T follicular helper cell (primary cell): ENCODE results near the gene KRTAP20-2.

ENCODE experiments used
- DNase-seq: peaks from one replicate; pipeline ENCODE4 v3.0.0-alpha.2; 2020; ENCODE audit warnings: low read depth

Gene KRTAP20-2

GRCh38 chr21:30674312-30674711 lies 39.3 kb downstream of the KRTAP20-2 start:
- no peak for DNase-seq

- DNase-seq, result no peak
These were observed 41.7 kb downstream of the KRTAP20-2 start for GRCh38 chr21:30676737-30677136.

- no peak for DNase-seq
These were observed 45.6 kb downstream of the KRTAP20-2 start for GRCh38 chr21:30680586-30680985.

GRCh38 chr21:30684506-30684905 lies 49.5 kb downstream of the KRTAP20-2 start:
- no peak for DNase-seq
